ENCODE measurements around the gene FBXW8.
A peak's percentile ranks its signal among the peaks of the same experiment; 100 is the strongest.

Gene FBXW8

DNA sequence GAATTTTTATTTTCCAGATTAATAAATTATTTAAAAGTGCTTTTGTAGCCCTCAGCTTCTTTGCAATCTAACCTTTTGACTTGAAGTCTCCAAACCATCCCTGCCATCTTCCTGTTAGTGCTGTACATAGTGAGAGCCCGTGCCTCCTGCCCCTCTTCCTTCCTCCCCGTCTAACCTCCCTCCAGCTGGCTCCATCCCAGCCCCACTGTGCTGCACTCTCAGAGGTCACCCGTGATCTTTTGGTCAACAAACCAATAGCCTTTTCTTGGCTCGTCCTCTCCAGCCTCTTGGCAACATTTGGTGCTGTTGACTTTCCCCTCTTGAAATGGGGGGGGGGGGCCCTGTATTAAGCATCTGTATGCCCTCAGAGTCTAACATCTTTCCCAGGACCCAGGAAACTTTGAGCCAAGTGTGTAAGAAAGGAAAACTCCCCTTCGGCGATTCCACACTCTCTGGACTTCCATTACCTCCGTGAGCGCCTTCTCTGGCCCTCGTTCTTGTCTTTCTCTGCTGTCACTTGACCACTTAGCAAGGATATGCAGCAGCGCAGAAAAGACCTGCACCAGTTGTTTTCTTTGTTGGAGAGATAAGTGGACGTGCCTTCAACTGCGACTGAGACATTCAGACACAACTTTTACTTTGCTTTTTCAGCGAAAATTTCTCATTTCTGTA lies 44.1 kb downstream of the FBXW8 start:
- DNase-seq (ENCODE audit: low read depth in 2 of 3, low spot score in 2 of 3): no peak

DNA sequence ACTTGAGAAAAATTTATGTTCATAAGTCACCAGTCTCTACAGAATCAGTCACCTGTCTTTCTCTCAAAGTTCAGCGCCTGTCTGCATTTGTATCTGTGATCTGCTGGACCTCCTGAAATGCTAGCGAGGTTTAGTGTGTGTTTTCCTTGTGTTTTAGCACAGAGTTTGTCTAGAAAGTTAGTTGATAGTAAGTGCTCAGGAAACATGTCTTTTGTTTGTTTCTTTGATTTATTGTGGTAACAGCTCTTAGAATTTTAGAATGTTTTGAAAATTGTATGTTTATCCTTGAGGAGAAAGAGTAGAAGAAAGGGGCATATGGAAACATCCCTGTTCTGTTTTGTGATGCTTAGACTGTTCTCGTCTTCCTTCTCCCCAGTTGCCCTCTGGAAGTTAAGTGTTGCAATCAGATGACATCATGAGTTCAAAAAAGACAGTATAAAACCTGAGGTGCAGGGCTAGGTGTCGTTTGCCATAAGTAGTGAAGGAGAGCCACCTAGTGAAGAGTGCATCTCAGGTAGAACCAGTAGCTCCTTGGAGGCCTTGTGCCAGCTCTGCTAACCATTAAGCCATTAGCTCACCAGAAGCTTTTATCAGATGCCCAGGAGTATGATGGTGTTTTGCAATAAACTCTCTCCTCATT lies 44.8 kb downstream of the FBXW8 start:
- DNase-seq (ENCODE audit: low read depth in 2 of 3, low spot score in 2 of 3): no peak

GRCh38 chr12:116958402-116959197 lies 47.9 kb downstream of the FBXW8 start:
- DNase-seq (ENCODE audit: low read depth in 2 of 3, low spot score in 2 of 3): no peak

GRCh38 chr12:116959198-116959460 lies 48.4 kb downstream of the FBXW8 start:
- DNase-seq (ENCODE audit: low read depth in 2 of 3, low spot score in 2 of 3): no peak

- DNase-seq (ENCODE audit: low read depth in 2 of 3, low spot score in 2 of 3): peak in 2 of 3 experiments; percentile 11 to 12
Observed at GRCh38 chr12:116959845-116960514, 49.2 kb downstream of the FBXW8 start.

DNA sequence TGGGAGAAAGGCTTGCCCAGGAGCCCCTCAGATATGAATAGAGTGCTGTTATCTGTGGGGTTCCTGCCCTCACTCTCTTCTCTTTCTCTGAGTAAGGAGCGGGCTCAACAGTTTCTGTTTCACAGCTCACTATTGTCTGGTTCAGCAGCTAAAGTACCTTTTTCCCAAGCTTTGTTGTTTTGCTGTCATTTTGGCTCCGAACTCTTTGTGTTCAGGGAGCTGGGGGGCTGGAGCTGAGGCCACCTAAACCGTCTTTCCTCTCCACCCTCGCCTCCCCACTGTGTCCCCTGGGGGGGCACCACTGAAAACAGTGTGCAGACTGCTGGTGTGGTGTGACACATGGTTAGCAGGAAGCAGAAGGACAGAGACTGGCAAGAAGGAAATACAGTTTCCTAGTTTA lies 51.4 kb downstream of the FBXW8 start:
- no peak for DNase-seq (ENCODE audit: low read depth in 2 of 3, low spot score in 2 of 3)

DNA sequence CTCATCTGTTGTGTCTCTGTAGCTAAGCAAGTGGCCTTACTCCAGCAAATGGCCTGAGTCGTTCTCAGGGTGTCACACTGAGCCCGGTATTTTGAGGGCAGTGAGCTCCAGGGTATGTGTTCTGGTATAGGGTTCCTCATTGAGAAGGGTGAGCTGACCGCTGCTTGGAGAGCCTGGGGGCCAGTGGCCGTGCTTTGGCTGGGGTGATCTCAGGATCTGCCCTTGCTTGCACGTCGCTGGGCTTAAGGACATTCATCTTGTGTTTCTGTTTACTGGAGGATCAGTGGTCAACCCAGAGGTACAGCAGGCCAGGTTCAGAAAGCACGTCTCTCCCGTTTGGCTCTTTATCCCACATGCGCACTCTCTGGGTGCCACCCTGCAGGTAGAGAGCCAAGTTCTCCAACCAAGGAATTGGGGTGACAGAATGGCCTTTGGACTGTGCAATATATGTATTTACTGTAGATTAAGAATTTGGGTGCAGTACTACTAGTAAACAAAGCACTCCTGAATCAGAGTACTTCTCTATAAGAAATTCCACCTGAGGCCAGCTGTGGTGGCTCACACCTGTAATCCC lies 52.1 kb downstream of the FBXW8 start:
- DNase-seq (ENCODE audit: low read depth in 2 of 3, low spot score in 2 of 3): no peak

DNA sequence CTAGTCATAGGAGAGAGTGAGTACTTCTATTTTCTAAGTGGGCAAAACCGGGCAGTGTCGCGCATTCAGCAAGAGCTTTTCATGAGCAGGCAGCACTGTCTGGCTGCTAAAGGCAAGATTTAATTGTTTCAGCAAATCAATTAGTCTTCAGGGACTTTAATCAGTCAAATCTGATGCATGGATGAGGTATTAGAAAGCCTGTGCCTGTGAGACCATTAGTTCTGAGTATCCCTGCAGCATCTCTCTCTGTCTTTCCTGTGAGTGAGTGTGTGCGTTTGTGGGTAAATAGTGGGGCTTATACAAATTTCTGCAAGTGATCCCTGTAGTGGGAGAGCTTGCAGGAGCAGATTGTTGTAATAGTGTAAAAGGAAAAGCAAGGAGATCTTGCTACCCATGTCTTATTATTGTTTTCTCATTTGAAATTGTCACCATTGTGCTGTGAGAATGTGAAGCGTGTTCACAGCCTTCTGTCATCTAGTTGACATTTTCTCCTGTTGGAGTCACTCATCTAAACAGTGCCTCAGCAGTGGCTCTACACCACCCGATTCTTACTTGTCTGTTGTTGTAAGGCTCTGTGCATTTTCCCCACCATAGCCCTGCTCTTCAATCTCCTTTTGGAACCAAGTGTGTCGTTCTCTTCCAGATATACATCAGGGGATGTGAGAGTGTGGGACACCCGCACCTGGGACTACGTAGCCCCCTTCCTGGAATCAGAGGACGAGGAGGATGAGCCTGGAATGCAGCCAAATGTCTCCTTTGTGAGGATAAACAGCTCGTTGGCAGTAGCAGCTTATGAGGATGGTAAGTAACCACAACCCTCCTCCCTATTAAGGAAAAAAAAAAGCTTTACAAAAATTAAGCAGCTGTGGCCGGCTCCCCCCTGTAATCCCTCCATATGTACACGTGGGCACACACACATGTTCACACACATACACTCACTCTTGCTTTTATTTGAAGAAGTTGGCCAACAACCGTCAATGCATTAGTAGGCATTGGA lies 53.6 kb downstream of the FBXW8 start:
- DNase-seq (ENCODE audit: low read depth in 2 of 3, low spot score in 2 of 3): no peak

DNA sequence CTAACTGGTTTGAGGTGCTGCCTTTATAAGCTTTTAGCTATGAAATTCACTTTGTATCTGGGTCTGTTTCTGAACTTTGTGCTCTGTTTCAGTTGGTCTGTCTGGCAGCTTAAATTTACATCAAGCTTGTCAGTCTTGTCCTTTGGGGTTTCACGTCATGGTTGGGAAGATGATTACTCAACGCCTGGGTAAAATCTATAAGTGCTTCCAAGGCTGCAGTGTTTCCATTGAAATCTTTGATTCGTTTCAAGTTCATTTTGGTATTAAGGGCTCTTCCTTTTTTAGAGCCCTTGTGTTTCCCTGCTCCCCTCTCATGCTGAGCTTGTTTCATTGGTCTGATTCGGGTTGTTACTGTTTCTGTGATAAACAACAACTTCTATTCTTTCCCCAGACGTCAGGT lies 58.2 kb downstream of the FBXW8 start:
- no peak for DNase-seq (ENCODE audit: low read depth in 2 of 3, low spot score in 2 of 3)

DNA sequence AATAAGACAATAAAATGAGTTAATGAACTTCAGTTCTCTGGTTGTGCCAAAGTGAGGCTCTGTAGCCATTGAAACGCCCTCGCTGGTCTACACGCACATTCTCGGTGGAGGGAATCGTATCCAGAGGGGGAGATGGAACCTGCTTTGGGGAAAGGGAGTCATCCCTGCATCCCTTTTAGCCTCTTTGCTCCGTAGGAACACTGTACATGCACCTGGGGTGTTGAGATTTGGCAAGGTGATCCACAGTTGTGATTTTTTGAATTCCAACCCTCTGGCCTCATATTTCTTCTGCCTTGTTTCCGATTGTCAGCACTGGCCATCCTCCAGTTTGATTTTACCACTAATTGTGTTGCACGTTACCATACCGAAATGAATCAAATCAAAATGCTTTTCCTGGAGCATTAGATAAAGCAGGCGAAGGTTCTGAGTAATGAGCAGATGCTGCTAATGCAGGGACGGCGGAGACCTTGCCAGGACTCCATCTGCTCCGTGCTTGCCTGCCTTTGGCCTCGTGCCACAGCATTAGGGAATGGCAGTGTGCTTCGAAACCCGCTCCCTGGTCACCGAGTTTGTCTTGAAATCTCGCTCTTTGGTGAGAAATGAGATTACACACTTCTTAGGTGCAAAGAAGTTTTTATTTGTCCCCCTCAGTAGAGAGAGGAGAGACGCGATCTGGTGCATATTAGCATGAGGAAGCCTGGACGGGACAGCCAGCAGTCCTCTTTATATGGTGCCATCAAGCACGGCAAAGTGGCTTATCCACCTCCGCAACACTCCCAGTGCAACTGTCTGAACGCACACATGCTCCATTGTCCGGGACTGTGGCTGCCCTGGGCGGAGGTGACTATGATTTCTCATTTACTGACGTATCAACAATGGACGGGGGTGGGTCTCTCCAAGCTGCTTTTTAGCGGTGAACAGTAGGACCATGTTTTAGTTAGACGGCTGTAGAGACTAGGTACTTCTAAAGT lies 59.1 kb downstream of the FBXW8 start:
- no peak for DNase-seq (ENCODE audit: low read depth in 2 of 3, low spot score in 2 of 3)

- no peak for DNase-seq (ENCODE audit: low read depth in 2 of 3, low spot score in 2 of 3)
Observed at GRCh38 chr12:116971222-116971621, 60.5 kb downstream of the FBXW8 start.

- DNase-seq (ENCODE audit: low read depth in 2 of 3, low spot score in 2 of 3): no peak
Observed at GRCh38 chr12:116975779-116976393, 65.1 kb downstream of the FBXW8 start.

GRCh38 chr12:116977465-116978380 lies 67.0 kb downstream of the FBXW8 start:
- DNase-seq (ENCODE audit: low read depth in 2 of 3, low spot score in 2 of 3): no peak

GRCh38 chr12:116978791-116979508 lies 68.2 kb downstream of the FBXW8 start:
- DNase-seq (ENCODE audit: low read depth in 2 of 3, low spot score in 2 of 3): no peak

- DNase-seq (ENCODE audit: low read depth in 2 of 3, low spot score in 2 of 3): no peak
Observed at GRCh38 chr12:116980083-116980482, 69.3 kb downstream of the FBXW8 start.

DNA sequence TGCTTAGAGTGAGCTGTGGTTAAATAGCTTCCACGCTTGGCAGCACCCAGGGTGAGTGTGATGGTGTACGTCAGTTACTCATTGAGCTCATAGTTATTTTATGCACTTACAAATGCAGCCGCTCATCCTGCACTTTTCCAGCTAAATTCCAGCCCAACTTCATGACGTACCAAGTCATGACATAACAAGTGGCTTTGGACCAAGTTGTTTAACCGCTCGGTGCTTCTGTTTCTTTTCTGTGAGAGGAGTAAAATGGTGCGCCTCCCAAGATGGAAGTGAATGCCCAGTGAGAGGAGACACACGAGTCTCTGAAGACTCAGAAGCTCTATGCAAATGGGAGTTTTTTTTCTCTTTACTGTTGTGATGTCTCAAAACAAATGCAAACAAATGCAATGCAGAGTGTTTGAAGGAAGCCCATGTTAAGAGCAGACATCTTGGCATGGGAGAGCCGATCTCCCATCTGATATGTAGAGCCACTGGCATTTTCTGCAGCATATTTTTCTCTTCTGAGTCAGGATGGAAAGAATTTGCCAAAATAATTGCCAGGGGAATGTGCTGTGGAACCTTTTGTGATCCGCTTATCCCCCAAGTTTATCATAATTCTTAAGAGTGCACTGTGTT lies 72.2 kb downstream of the FBXW8 start:
- DNase-seq (ENCODE audit: low read depth in 2 of 3, low spot score in 2 of 3): no peak

GRCh38 chr12:116984098-116984497 lies 73.3 kb downstream of the FBXW8 start:
- DNase-seq (ENCODE audit: low read depth in 2 of 3, low spot score in 2 of 3): no peak

All from activated CD8-positive, alpha-beta memory T cell treated with anti-CD3 and anti-CD28 coated beads for 48 hours (primary cell).